ENCODE measurements around the gene LTB.

The LTB gene

GRCh38 chr6:31575335-31575901 is 6.8 kb downstream of the LTB start, which contains the start of gene TNF:
Gene TNF (plus strand): TSS chr6:31575565. CDS start chr6:31575742, 177 bp downstream.
- DNase-seq (ENCODE audit: low spot score), result peak; percentile 89

GRCh38 chr6:31574106-31575061 is 7.8 kb downstream of the LTB start:
- no peak for DNase-seq (ENCODE audit: low spot score)

GRCh38 chr6:31573239-31574105 is 8.8 kb downstream of the LTB start:
- peak; percentile 17 for DNase-seq (ENCODE audit: low spot score)

GRCh38 chr6:31572041-31572911 is 9.9 kb downstream of the LTB start, which contains the start of gene LTA:
Gene LTA (plus strand): TSS chr6:31572289. CDS start chr6:31572743, 454 bp downstream.
- no peak for DNase-seq (ENCODE audit: low spot score)

GRCh38 chr6:31569861-31570536 is 12.2 kb downstream of the LTB start:
- DNase-seq (ENCODE audit: low spot score), result no peak

- DNase-seq (ENCODE audit: low spot score), result no peak
Observed at GRCh38 chr6:31568537-31568961, 13.7 kb downstream of the LTB start.

GRCh38 chr6:31567531-31568370 is 14.5 kb downstream of the LTB start:
- no peak for DNase-seq (ENCODE audit: low spot score)

- DNase-seq (ENCODE audit: low spot score), result no peak
Observed at GRCh38 chr6:31560697-31561058, 21.5 kb downstream of the LTB start.

GRCh38 chr6:31559958-31560696 is 22.1 kb downstream of the LTB start:
- DNase-seq (ENCODE audit: low spot score), result peak; percentile 92

- DNase-seq (ENCODE audit: low spot score), result no peak
Observed at GRCh38 chr6:31559606-31559957, 22.6 kb downstream of the LTB start.

GRCh38 chr6:31558631-31559500 is 23.4 kb downstream of the LTB start:
- no peak for DNase-seq (ENCODE audit: low spot score)

GRCh38 chr6:31558318-31558625 is 24.0 kb downstream of the LTB start:
- no peak for DNase-seq (ENCODE audit: low spot score)

GRCh38 chr6:31557443-31558317 is 24.5 kb downstream of the LTB start:
- no peak for DNase-seq (ENCODE audit: low spot score)

GRCh38 chr6:31556307-31556706 is 25.9 kb downstream of the LTB start:
- no peak for DNase-seq (ENCODE audit: low spot score)

- peak; percentile 78 for DNase-seq (ENCODE audit: low spot score)
Observed at GRCh38 chr6:31551371-31551770, 30.9 kb downstream of the LTB start.

- DNase-seq (ENCODE audit: low spot score), result no peak
Observed at GRCh38 chr6:31548544-31548873, 33.7 kb downstream of the LTB start.

GRCh38 chr6:31547727-31548543 is 34.3 kb downstream of the LTB start:
- no peak for DNase-seq (ENCODE audit: low spot score)
